ENCODE data around the gene AIMP1.

AIMP1 gene

GRCh38 chr4:106337916-106338315, 21.6 kb downstream of the AIMP1 start:
- no peak overlapping the region for H2BK15ac ChIP-seq (ENCODE audit: low read length)
- H3K4me2 ChIP-seq (ENCODE audit: insufficient read depth, low read length, poor library complexity, severe bottlenecking), result no peak overlapping the region
- peaks cover 5 to 59% of the 10 kb centered on the region in 2 donors for H3K36me3 ChIP-seq (replicated peaks in 1 of 2; ENCODE audit: control insufficient read depth in 2 of 2, insufficient read depth in 2 of 2, low read length in 2 of 2)

DNA sequence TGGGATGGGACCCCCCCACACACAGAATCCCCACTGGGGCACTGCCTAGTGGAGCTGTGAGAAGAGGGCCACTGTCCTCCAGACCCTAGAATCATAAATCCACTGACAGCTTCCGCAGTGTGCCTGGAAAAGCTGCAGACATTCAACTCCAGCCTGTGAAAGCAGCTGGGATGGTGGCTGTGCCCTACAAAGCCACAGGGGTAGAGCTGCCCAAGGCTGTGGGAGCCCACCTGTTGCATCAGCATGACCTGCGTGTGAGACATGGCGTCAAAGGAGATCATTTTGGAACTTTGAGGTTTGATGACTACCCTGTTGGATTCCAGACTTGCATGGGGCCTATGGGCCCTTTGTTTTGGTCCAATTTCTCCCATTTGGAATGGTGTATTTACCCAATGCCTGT, 22.3 kb downstream of the AIMP1 start:
- peaks cover 5 to 53% of the 10 kb centered on the region in 2 donors for H3K36me3 ChIP-seq (replicated peaks in 1 of 2; ENCODE audit: control insufficient read depth in 2 of 2, insufficient read depth in 2 of 2, low read length in 2 of 2)
- no peak overlapping the region for H3K23ac ChIP-seq (ENCODE audit: low read depth, low read length, poor library complexity)
- no peak for DNase-seq (ENCODE audit: low spot score)
- WGBS, 2 donors (ENCODE audit: extremely low coverage in 2 of 2, insufficient read length in 2 of 2, insufficient replicate concordance in 1 of 2), result no CpG with 5 or more reads among the region's 3 CpGs
- H3K4me2 ChIP-seq (ENCODE audit: insufficient read depth, low read length, poor library complexity, severe bottlenecking), result no peak overlapping the region
- H2BK5ac ChIP-seq (ENCODE audit: low read length), result no peak overlapping the region
- H4K91ac ChIP-seq (ENCODE audit: low read depth, low read length, poor library complexity), result no peak overlapping the region
- no peak overlapping the region for H2BK15ac ChIP-seq (ENCODE audit: low read length)
- H3K27ac ChIP-seq (replicated peaks; ENCODE audit: low read length), result no peak overlapping the region
- no peak overlapping the region for H2AK5ac ChIP-seq (ENCODE audit: low read depth, low read length)
- H3K4me1 ChIP-seq (ENCODE audit: control insufficient read depth in 2 of 2, insufficient read depth in 1 of 2, low read depth in 1 of 2, low read length in 2 of 2), result no peaks in the 10 kb centered on the region
- no peaks in the 10 kb centered on the region for H3K79me1 ChIP-seq (ENCODE audit: low read depth, low read length)
- no peak overlapping the region for H3K4ac ChIP-seq (ENCODE audit: low read length)
- peaks cover 0 to 8% of the 10 kb centered on the region in 2 donors for H3K9me3 ChIP-seq (replicated peaks in 1 of 2; ENCODE audit: control insufficient read depth in 2 of 2, insufficient read depth in 1 of 2, low read depth in 1 of 2, low read length in 2 of 2)
- no peak overlapping the region for H2BK12ac ChIP-seq (ENCODE audit: low read length)
- H2AFZ ChIP-seq (ENCODE audit: low read length), result no peak overlapping the region
- no peak overlapping the region for H2BK120ac ChIP-seq (ENCODE audit: low read depth, low read length)
- H3K18ac ChIP-seq (ENCODE audit: low read length), result no peak overlapping the region
- H3K4me3 ChIP-seq (ENCODE audit: low read length in 2 of 2), result no peak overlapping the region
- H3K14ac ChIP-seq (ENCODE audit: low read length), result no peak overlapping the region
- no peak overlapping the region for H3K9ac ChIP-seq (ENCODE audit: low read depth, low read length, poor library complexity)
- no peaks in the 10 kb centered on the region for H3K27me3 ChIP-seq (ENCODE audit: control insufficient read depth in 3 of 3, insufficient read depth in 3 of 3, low read depth in 1 of 3, low read length in 3 of 3)
- H4K8ac ChIP-seq (ENCODE audit: low read depth, low read length), result no peak overlapping the region

More at GRCh38 chr4:106337916-106338315, 21.6 kb downstream of the AIMP1 start:
- H3K18ac ChIP-seq (ENCODE audit: low read length), result no peak overlapping the region
- peaks cover 0 to 8% of the 10 kb centered on the region in 2 donors for H3K9me3 ChIP-seq (replicated peaks in 1 of 2; ENCODE audit: control insufficient read depth in 2 of 2, insufficient read depth in 1 of 2, low read depth in 1 of 2, low read length in 2 of 2)
- no peak overlapping the region for H4K8ac ChIP-seq (ENCODE audit: low read depth, low read length)
- H3K14ac ChIP-seq (ENCODE audit: low read length), result no peak overlapping the region
- no peak overlapping the region for H2BK5ac ChIP-seq (ENCODE audit: low read length)
- no peaks in the 10 kb centered on the region for H3K27me3 ChIP-seq (ENCODE audit: control insufficient read depth in 3 of 3, insufficient read depth in 3 of 3, low read depth in 1 of 3, low read length in 3 of 3)
- H2BK12ac ChIP-seq (ENCODE audit: low read length), result no peak overlapping the region
- H3K9ac ChIP-seq (ENCODE audit: low read depth, low read length, poor library complexity), result no peak overlapping the region
- no peak overlapping the region for H2BK120ac ChIP-seq (ENCODE audit: low read depth, low read length)
- no peak for DNase-seq (ENCODE audit: low spot score)
- no peak overlapping the region for H3K27ac ChIP-seq (replicated peaks; ENCODE audit: low read length)
- H3K4me1 ChIP-seq (ENCODE audit: control insufficient read depth in 2 of 2, insufficient read depth in 1 of 2, low read depth in 1 of 2, low read length in 2 of 2), result no peaks in the 10 kb centered on the region
- H2AFZ ChIP-seq (ENCODE audit: low read length), result no peak overlapping the region
- no peak overlapping the region for H3K23ac ChIP-seq (ENCODE audit: low read depth, low read length, poor library complexity)
- H3K4me3 ChIP-seq (ENCODE audit: low read length in 2 of 2), result no peak overlapping the region
- H3K79me1 ChIP-seq (ENCODE audit: low read depth, low read length), result no peaks in the 10 kb centered on the region
- H2AK5ac ChIP-seq (ENCODE audit: low read depth, low read length), result no peak overlapping the region
- H3K4ac ChIP-seq (ENCODE audit: low read length), result no peak overlapping the region
- H4K91ac ChIP-seq (ENCODE audit: low read depth, low read length, poor library complexity), result no peak overlapping the region

GRCh38 chr4:106339431-106339830, 23.1 kb downstream of the AIMP1 start:
- Histone ChIP-seq H3K9ac (ENCODE audit: low read depth, low read length, poor library complexity) (no peak overlapping the region), H3K27me3 (ENCODE audit: control insufficient read depth in 3 of 3, insufficient read depth in 3 of 3, low read depth in 1 of 3, low read length in 3 of 3) (no peaks in the 10 kb centered on the region), H3K79me1 (ENCODE audit: low read depth, low read length) (no peaks in the 10 kb centered on the region), H3K4me1 (ENCODE audit: control insufficient read depth in 2 of 2, insufficient read depth in 1 of 2, low read depth in 1 of 2, low read length in 2 of 2) (no peaks in the 10 kb centered on the region), H4K8ac (ENCODE audit: low read depth, low read length) (no peak overlapping the region), H2AK5ac (ENCODE audit: low read depth, low read length) (no peak overlapping the region), H2BK120ac (ENCODE audit: low read depth, low read length) (no peak overlapping the region), H2BK15ac (ENCODE audit: low read length) (no peak overlapping the region), H3K4me3 (ENCODE audit: low read length in 2 of 2) (no peak overlapping the region), H3K36me3 (replicated peaks in 1 of 2; ENCODE audit: control insufficient read depth in 2 of 2, insufficient read depth in 2 of 2, low read length in 2 of 2) (peaks cover 5 to 49% of the 10 kb centered on the region in 2 donors), H2BK5ac (ENCODE audit: low read length) (no peak overlapping the region), H3K14ac (ENCODE audit: low read length) (no peak overlapping the region), H3K4ac (ENCODE audit: low read length) (no peak overlapping the region), H3K23ac (ENCODE audit: low read depth, low read length, poor library complexity) (no peak overlapping the region), H3K9me3 (replicated peaks in 1 of 2; ENCODE audit: control insufficient read depth in 2 of 2, insufficient read depth in 1 of 2, low read depth in 1 of 2, low read length in 2 of 2) (peaks cover 0 to 8% of the 10 kb centered on the region in 2 donors), H3K27ac (replicated peaks; ENCODE audit: low read length) (no peak overlapping the region), H4K91ac (ENCODE audit: low read depth, low read length, poor library complexity) (no peak overlapping the region), H3K18ac (ENCODE audit: low read length) (no peak overlapping the region), H2AFZ (ENCODE audit: low read length) (no peak overlapping the region), H3K4me2 (ENCODE audit: insufficient read depth, low read length, poor library complexity, severe bottlenecking) (no peak overlapping the region), H2BK12ac (ENCODE audit: low read length) (no peak overlapping the region)
- WGBS, 2 donors (ENCODE audit: extremely low coverage in 2 of 2, insufficient read length in 2 of 2, insufficient replicate concordance in 1 of 2), result no CpG with 5 or more reads among the region's 4 CpGs
- DNase-seq (ENCODE audit: low spot score), result no peak

- Histone ChIP-seq H3K4me2 (ENCODE audit: insufficient read depth, low read length, poor library complexity, severe bottlenecking) (no peak overlapping the region), H2BK15ac (ENCODE audit: low read length) (no peak overlapping the region), H2AFZ (ENCODE audit: low read length) (no peak overlapping the region), H3K79me1 (ENCODE audit: low read depth, low read length) (no peaks in the 10 kb centered on the region), H3K4ac (ENCODE audit: low read length) (no peak overlapping the region), H3K18ac (ENCODE audit: low read length) (no peak overlapping the region), H2BK5ac (ENCODE audit: low read length) (no peak overlapping the region), H3K27me3 (ENCODE audit: control insufficient read depth in 3 of 3, insufficient read depth in 3 of 3, low read depth in 1 of 3, low read length in 3 of 3) (no peaks in the 10 kb centered on the region), H3K36me3 (replicated peaks in 1 of 2; ENCODE audit: control insufficient read depth in 2 of 2, insufficient read depth in 2 of 2, low read length in 2 of 2) (peaks cover 5 to 36% of the 10 kb centered on the region in 2 donors), H3K14ac (ENCODE audit: low read length) (no peak overlapping the region), H2AK5ac (ENCODE audit: low read depth, low read length) (no peak overlapping the region), H3K27ac (replicated peaks; ENCODE audit: low read length) (no peak overlapping the region), H3K9me3 (replicated peaks in 1 of 2; ENCODE audit: control insufficient read depth in 2 of 2, insufficient read depth in 1 of 2, low read depth in 1 of 2, low read length in 2 of 2) (peaks cover 0 to 8% of the 10 kb centered on the region in 2 donors), H2BK12ac (ENCODE audit: low read length) (no peak overlapping the region), H3K4me3 (ENCODE audit: low read length in 2 of 2) (no peak overlapping the region), H3K4me1 (ENCODE audit: control insufficient read depth in 2 of 2, insufficient read depth in 1 of 2, low read depth in 1 of 2, low read length in 2 of 2) (no peaks in the 10 kb centered on the region), H3K9ac (ENCODE audit: low read depth, low read length, poor library complexity) (no peak overlapping the region), H2BK120ac (ENCODE audit: low read depth, low read length) (no peak overlapping the region), H4K91ac (ENCODE audit: low read depth, low read length, poor library complexity) (no peak overlapping the region), H4K8ac (ENCODE audit: low read depth, low read length) (no peak overlapping the region), H3K23ac (ENCODE audit: low read depth, low read length, poor library complexity) (no peak overlapping the region)
- no CpG with 5 or more reads among the region's 1 CpG for WGBS, 2 donors (ENCODE audit: extremely low coverage in 2 of 2, insufficient read length in 2 of 2, insufficient replicate concordance in 1 of 2)
- no peak for DNase-seq (ENCODE audit: low spot score)
Observed at GRCh38 chr4:106340774-106341173, 24.4 kb downstream of the AIMP1 start.
